H1 (cell line): ENCODE data around the gene ANKRD13B. TPM values are rescaled to one million over a fixed set of nuclear protein-coding genes. Genes with fewer than 3 reads are reported as not detected.
"Not testable (repeated sequence)": the region's sequence is repeated elsewhere in the genome, so short reads cannot be mapped to it uniquely, and the experiment has no call there.

ENCODE experiments used
- CTCF ChIA-PET: fragments of 300-600 bp; sonication (Branson Sonifier 250); formaldehyde crosslinking; loops from one replicate; lab custom pipeline; 2021; ENCODE audit not compliant: partially characterized antibody; lab: Charles Lee
- POLR2A ChIA-PET: fragments of 300-600 bp; sonication (Branson Sonifier 250); formaldehyde crosslinking; loops from one replicate; lab custom pipeline; 2021; ENCODE audit warnings: inconsistent platforms; ENCODE audit not compliant: partially characterized antibody; lab: Charles Lee
- DNase-seq, 2 experiments: peaks; one replicate each; pipeline versions ENCODE4 v3.0.0 to v3.0.0-alpha.2; 2010 to 2022; ENCODE audit warnings: low spot score in 2 of 2, low read depth in 1 of 2, mixed read lengths in 1 of 2
- FAIRE-seq: peaks from 2 replicates; lab custom pipeline; 2011; peaks lifted over from hg19 to GRCh38; lab: Jason Lieb, UNC
- H2AFZ ChIP-seq: 2 replicates; pipeline ENCODE4 v1.8.1; 2012; ENCODE audit warnings: low read length, inconsistent platforms
- H2AK5ac ChIP-seq: 2 replicates; pipeline ENCODE4 v1.6.1; 2013; ENCODE audit warnings: low read depth, low read length
- H2BK120ac ChIP-seq: replicated peaks from 2 replicates; pipeline ENCODE3; 2013; ENCODE audit warnings: low read depth, low read length, inconsistent platforms
- H2BK12ac ChIP-seq: 2 replicates; pipeline ENCODE4 v1.6.1; 2013; ENCODE audit warnings: low read depth, low read length
- H2BK15ac ChIP-seq: 2 replicates; pipeline ENCODE4 v1.6.1; 2013; ENCODE audit warnings: low read length
- H2BK20ac ChIP-seq: 2 replicates; pipeline ENCODE4 v1.6.1; 2013; ENCODE audit warnings: low read length
- H2BK5ac ChIP-seq: 2 replicates; pipeline ENCODE4 v1.6.1; 2013; ENCODE audit warnings: low read depth, low read length
- H3K14ac ChIP-seq: 2 replicates; pipeline ENCODE4 v1.6.1; 2013; ENCODE audit warnings: inconsistent platforms; ENCODE audit not compliant: insufficient read length
- H3K18ac ChIP-seq: 2 replicates; pipeline ENCODE4 v1.6.1; 2013; ENCODE audit warnings: low read length; ENCODE audit errors: extremely low read depth
- H3K23ac ChIP-seq: 2 replicates; pipeline ENCODE4 v1.6.1; 2013; ENCODE audit warnings: inconsistent platforms; ENCODE audit not compliant: insufficient read length
- H3K23me2 ChIP-seq: 2 replicates; pipeline ENCODE4 v1.6.1; 2013; ENCODE audit warnings: low read depth, low read length
- H3K27ac ChIP-seq: 2 replicates; pipeline ENCODE4 v1.6.1; 2011; ENCODE audit warnings: low read depth, low read length, inconsistent platforms
- H3K27me3 ChIP-seq, 4 experiments: replicated peaks in 1 of 4; 1 replicate in 1 of 4; 2 replicates in 3 of 4; pipeline versions ENCODE4 v1.6.1 to v1.8.1; 2011 to 2013; ENCODE audit warnings: low read length in 3 of 4, mild to moderate bottlenecking in 3 of 4, inconsistent platforms in 2 of 4, mixed read lengths in 2 of 4, moderate library complexity in 1 of 4; ENCODE audit not compliant: control insufficient read depth in 3 of 4, insufficient read depth in 3 of 4; ENCODE audit errors: extremely low read depth in 1 of 4
- H3K36me3 ChIP-seq, 4 experiments: 2 replicates each; pipeline versions ENCODE4 v1.6.1 to v1.8.1; 2011 to 2013; ENCODE audit warnings: mild to moderate bottlenecking in 4 of 4, low read length in 3 of 4, moderate library complexity in 2 of 4, control low read depth in 1 of 4, inconsistent platforms in 1 of 4; ENCODE audit not compliant: insufficient read depth in 4 of 4, control insufficient read depth in 2 of 4
- H3K4ac ChIP-seq: replicated peaks from 2 replicates; pipeline ENCODE3; 2013; ENCODE audit warnings: low read length, low read depth, mixed read lengths, inconsistent platforms; ENCODE audit not compliant: insufficient read length
- H3K4me1 ChIP-seq, 4 experiments: replicated peaks in 1 of 4; 1 replicate in 1 of 4; 2 replicates in 3 of 4; pipeline versions ENCODE4 v1.6.1 to v1.8.1; 2011 to 2013; ENCODE audit warnings: low read length in 3 of 4, inconsistent platforms in 2 of 4, mixed read lengths in 1 of 4; ENCODE audit not compliant: insufficient read depth in 4 of 4, control insufficient read depth in 3 of 4
- H3K4me2 ChIP-seq, 2 experiments: 2 replicates each; pipeline versions ENCODE4 v1.6.1 to v1.8.1; 2011 to 2013; ENCODE audit warnings: low read depth in 2 of 2, low read length in 2 of 2, control low read depth in 1 of 2, inconsistent platforms in 1 of 2, mild to moderate bottlenecking in 1 of 2; ENCODE audit not compliant: insufficient read depth in 1 of 2
- H3K4me3 ChIP-seq, 4 experiments: fragments of 200-600, 300-600 bp in 1 of 4; sonication (generic), shearing (Covaris generic), sonication (Bioruptor Twin) in 1 of 4; 2 replicates each; pipeline versions ENCODE4 v1.5.1 to v1.8.1; 2011 to 2016; ENCODE audit warnings: low read length in 4 of 4, low read depth in 3 of 4, control low read depth in 2 of 4, inconsistent platforms in 2 of 4, mild to moderate bottlenecking in 2 of 4, mixed read lengths in 1 of 4, moderate library complexity in 1 of 4; ENCODE audit not compliant: insufficient read depth in 2 of 4; ENCODE audit errors: extremely low read depth in 1 of 4
- H3K56ac ChIP-seq: replicated peaks from 2 replicates; pipeline ENCODE3; 2013; ENCODE audit warnings: low read depth, mild to moderate bottlenecking, mixed read lengths, low read length, inconsistent platforms; ENCODE audit not compliant: insufficient read length
- H3K79me1 ChIP-seq: 2 replicates; pipeline ENCODE4 v1.6.1; 2013; ENCODE audit warnings: low read depth, low read length, control low read depth
- H3K79me2 ChIP-seq, 2 experiments: 2 replicates each; pipeline versions ENCODE4 v1.6.1 to v1.8.1; 2012 to 2013; ENCODE audit warnings: low read length in 2 of 2, mild to moderate bottlenecking in 2 of 2, inconsistent platforms in 1 of 2; ENCODE audit not compliant: insufficient read depth in 2 of 2, control insufficient read depth in 1 of 2
- H3K9ac ChIP-seq, 4 experiments: replicated peaks in 1 of 4; 1 replicate in 1 of 4; 2 replicates in 3 of 4; pipeline versions ENCODE4 v1.6.1 to v1.8.1; 2011 to 2013; ENCODE audit warnings: low read depth in 3 of 4, low read length in 3 of 4, control low read depth in 2 of 4, mild to moderate bottlenecking in 2 of 4, moderate library complexity in 2 of 4, inconsistent platforms in 1 of 4; ENCODE audit errors: extremely low read depth in 1 of 4
- H3K9me3 ChIP-seq, 2 experiments: 2 replicates each; pipeline versions ENCODE4 v1.6.1 to v1.8.1; 2012 to 2013; ENCODE audit warnings: mild to moderate bottlenecking in 2 of 2, moderate library complexity in 2 of 2, control low read depth in 1 of 2, inconsistent platforms in 1 of 2, low read depth in 1 of 2, low read length in 1 of 2, mixed read lengths in 1 of 2; ENCODE audit not compliant: insufficient read depth in 2 of 2
- H4K20me1 ChIP-seq, 2 experiments: replicated peaks in 1 of 2; 2 replicates each; pipeline versions ENCODE3 to v1.8.1; 2011 to 2013; ENCODE audit warnings: inconsistent platforms in 2 of 2, low read length in 2 of 2, mild to moderate bottlenecking in 1 of 2; ENCODE audit not compliant: insufficient read depth in 2 of 2, control insufficient read depth in 1 of 2
- H4K5ac ChIP-seq: 2 replicates; pipeline ENCODE4 v1.6.1; 2013; ENCODE audit warnings: low read length, low read depth, mixed read lengths, inconsistent platforms; ENCODE audit not compliant: insufficient read length
- H4K8ac ChIP-seq: 2 replicates; pipeline ENCODE4 v1.8.0; 2013; ENCODE audit warnings: mild to moderate bottlenecking, moderate library complexity, low read length, inconsistent platforms; ENCODE audit not compliant: insufficient read depth; ENCODE audit errors: extremely low read depth
- H4K91ac ChIP-seq: replicated peaks from 2 replicates; pipeline ENCODE3; 2013; ENCODE audit warnings: low read length, mixed read lengths, inconsistent platforms; ENCODE audit not compliant: insufficient read length
- WGBS, 2 experiments: shearing (Covaris generic) in 1 of 2; methylation state at CpG; one replicate each; pipeline versions ENCODE4 v1.1.6 to v1.1.7; 2013 to 2015; ENCODE audit warnings: low lambda C conversion rate in 2 of 2, mixed read lengths in 2 of 2, inconsistent platforms in 1 of 2, low coverage in 1 of 2, missing lambda C conversion rate in 1 of 2; ENCODE audit not compliant: insufficient replicate concordance in 2 of 2, insufficient coverage in 1 of 2, insufficient read length in 1 of 2; ENCODE audit errors: extremely low coverage in 1 of 2, missing lambda C conversion rate in 1 of 2; 5-methylcytosine and 5-hydroxymethylcytosine counted together
- polyA plus RNA-seq, 7 experiments: library from polyadenylated mRNA; depleted of rRNA in 3 of 7; stranded (reverse) in 5 of 7; unstranded in 2 of 7; fragments of >200 nt in 5 of 7; fragments of 200-250 nt in 2 of 7; gene quantifications; 1 replicate in 5 of 7; 2 replicates in 1 of 7; 4 replicates in 1 of 7; pipeline versions ENCODE4 v1.2.1 to v1.2.3, GENCODE V29; 2011 to 2013; ENCODE audit warnings: missing spikeins in 2 of 7, mixed read lengths in 2 of 7
- total RNA-seq: library from RNA; stranded (reverse); fragmentation: NEBNext Ultra II Directional; extraction: Animal tissue kit (Norgen Biotek cat#: 25700); gene quantifications from 2 replicates; pipeline ENCODE4 v1.2.1, GENCODE V29; 2021

Gene ANKRD13B
- total and polyA plus RNA-seq, 2 of the 8 experiments (the other 6 are each of a cell fraction or from before 2014, with no cell fraction given) = 16.4 to 48.5 TPM

- H3K23ac ChIP-seq, H2BK120ac ChIP-seq, H3K9me3 ChIP-seq, H3K27ac ChIP-seq, H3K14ac ChIP-seq, H2BK5ac ChIP-seq, H3K79me2 ChIP-seq, H4K5ac ChIP-seq, DNase-seq, H3K4me3 ChIP-seq, H3K9ac ChIP-seq, H2AFZ ChIP-seq, H3K18ac ChIP-seq, H3K27me3 ChIP-seq, H3K23me2 ChIP-seq, H4K8ac ChIP-seq, H3K4ac ChIP-seq, FAIRE-seq, H2BK12ac ChIP-seq, H2BK15ac ChIP-seq, H2AK5ac ChIP-seq, H4K91ac ChIP-seq, H3K36me3 ChIP-seq, H3K79me1 ChIP-seq, POLR2A ChIA-PET, H4K20me1 ChIP-seq, H2BK20ac ChIP-seq, H3K4me1 ChIP-seq, H3K56ac ChIP-seq, H3K4me2 ChIP-seq: not testable (repeated sequence)
- CTCF ChIA-PET = interaction anchor here (1.0 to 1.4 kb wide), 2 partner anchors 9 to 13 kb away, joined by 3 to 6 read pairs; no protein-coding TSS in a partner anchor
- WGBS, 2 experiments = 88% methylated on average over 7 of the region's 7 CpGs; no CpG with 5 or more reads in 1 of the 2 experiments
Measured at GRCh38 chr17:29651913-29652312, 59.0 kb downstream of the ANKRD13B start.
